Lung (tissue), 12 donors: ENCODE data around the gene EMILIN1. TPM values are rescaled to one million over a fixed set of nuclear protein-coding genes. Genes with fewer than 3 reads are reported as not detected.

Experiments used
- ATAC-seq: fragments of 200-7000 bp; cut with Tn5 transposase; one replicate; pipeline ENCODE4 v1.9.1; 2020; ENCODE audit warnings: moderate number of reproducible peaks; ENCODE audit not compliant: insufficient read depth, low FRiP score
- DNase-seq, 3 donors: peaks; one replicate each; pipeline ENCODE4 v3.0.0-alpha.2; 2013 to 2017
- H3K27ac ChIP-seq, 2 donors: one replicate each; pipeline ENCODE4 v1.5.1; 2013; ENCODE audit warnings: mild to moderate bottlenecking in 2 of 2, moderate library complexity in 2 of 2, control low read depth in 1 of 2, inconsistent platforms in 1 of 2, low read depth in 1 of 2, low read length in 1 of 2
- H3K27me3 ChIP-seq, 3 donors: one replicate each; pipeline ENCODE4 v1.5.1; 2013; ENCODE audit warnings: low read length in 2 of 3; ENCODE audit not compliant: control insufficient read depth in 3 of 3, insufficient read depth in 3 of 3
- H3K36me3 ChIP-seq, 4 donors: one replicate each; pipeline ENCODE4 v1.5.1; 2013; ENCODE audit warnings: low read length in 4 of 4, mild to moderate bottlenecking in 1 of 4, moderate library complexity in 1 of 4; ENCODE audit not compliant: control insufficient read depth in 4 of 4, insufficient read depth in 4 of 4
- H3K4me1 ChIP-seq, 5 donors: one replicate each; pipeline ENCODE4 v1.5.1; 2013; ENCODE audit warnings: low read length in 5 of 5, mild to moderate bottlenecking in 2 of 5, moderate library complexity in 1 of 5; ENCODE audit not compliant: control insufficient read depth in 5 of 5, insufficient read depth in 5 of 5
- H3K4me3 ChIP-seq: one replicate; pipeline ENCODE4 v1.5.1; 2013; ENCODE audit warnings: mild to moderate bottlenecking, control low read depth, moderate library complexity
- H3K9ac ChIP-seq, 2 donors: one replicate each; pipeline ENCODE4 v1.5.1; 2013; ENCODE audit warnings: low read length in 2 of 2, control low read depth in 1 of 2; ENCODE audit not compliant: insufficient read depth in 1 of 2
- H3K9me3 ChIP-seq, 4 donors: one replicate each; pipeline ENCODE4 v1.5.1; 2013; ENCODE audit warnings: low read length in 3 of 4, mild to moderate bottlenecking in 1 of 4, moderate library complexity in 1 of 4; ENCODE audit not compliant: control insufficient read depth in 4 of 4, insufficient read depth in 3 of 4
- WGBS, 2 donors: extraction: QIAGEN DNeasy Blood & Tissue Kit; methylation state at CpG; one replicate each; pipeline ENCODE4 v1.1.7; 2013; 5-methylcytosine and 5-hydroxymethylcytosine counted together
- polyA plus RNA-seq, 2 donors: library from polyadenylated mRNA; stranded (reverse); fragments of 200-250 nt; gene quantifications; one replicate each; pipeline ENCODE4 v1.2.1, GENCODE V29; 2013
- total RNA-seq, 2 donors: library from RNA; depleted of rRNA in 1 of 2; stranded (reverse); fragments of >200 nt in 1 of 2; gene quantifications; one replicate each; pipeline ENCODE4 v1.2.1, GENCODE V29; 2014 to 2021
- TF ChIP-seq, protein P1 (sequence below): IDR thresholded peaks from 2 replicates; pipeline ENCODE4 v1.5.1; 2012; ENCODE audit warnings: mild to moderate bottlenecking; ENCODE audit errors: control extremely low read depth, extremely low read depth
- donor health status: control.
- donor health status: control.
- donor health status: Bipolar disorder and iron deficiency.
- donor health status: healthy.
- donor health status: DM: yes; HTN: yes; CAD: no.

EMILIN1 gene
- total and polyA plus RNA-seq, 4 donors = 74.1 to 163 (median 93.5) TPM

DNA sequence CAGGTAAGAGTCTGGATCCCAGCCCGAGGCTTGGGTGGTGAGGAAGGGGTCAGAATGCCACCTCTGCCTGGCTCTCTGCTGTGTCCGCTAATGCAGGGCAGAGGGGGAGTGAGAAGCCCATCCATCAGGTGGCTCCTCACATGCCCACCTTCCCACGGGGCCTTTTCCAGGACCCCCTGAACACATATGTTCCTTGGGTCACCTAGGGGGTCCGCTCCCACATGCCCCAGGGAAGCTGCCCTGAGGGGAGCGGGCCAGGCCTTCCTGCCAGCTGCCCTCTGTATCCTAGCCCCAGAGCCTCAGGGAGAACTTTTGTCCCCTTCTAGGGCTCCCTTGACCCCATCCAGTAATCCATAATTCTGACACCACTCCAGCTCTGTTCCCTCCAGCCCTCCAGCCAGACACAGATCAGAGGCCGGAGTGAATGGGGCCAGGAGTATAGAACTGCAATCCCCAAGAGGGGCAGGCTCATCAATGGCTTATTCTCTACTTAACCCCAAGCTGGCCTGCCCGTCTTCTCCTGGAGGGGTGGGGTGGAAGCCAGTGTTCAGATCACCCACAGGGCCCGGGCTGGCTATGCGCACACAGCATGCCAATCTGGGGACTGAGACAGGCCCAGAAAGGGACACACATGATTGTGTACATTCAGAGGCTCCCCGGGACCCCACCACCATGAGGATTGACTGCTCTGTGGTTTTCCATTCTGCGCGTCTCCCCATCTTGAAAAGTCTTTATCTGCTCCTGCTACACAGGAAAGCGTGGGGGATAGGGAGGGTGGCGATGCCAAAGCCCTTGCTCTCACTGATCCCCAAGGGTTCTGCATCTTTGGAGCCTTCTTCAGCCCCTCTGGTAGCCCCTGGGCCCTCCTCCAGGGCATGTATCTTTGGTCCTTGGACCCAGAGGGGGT is 1.1 kb downstream of the EMILIN1 start:
- H3K9ac ChIP-seq = peak overlapping the region in 1 of 2 donors; percentile 67
- WGBS, 2 donors = 68 to 76% methylated on average over 14 of the region's 14 CpGs
- no peak for ATAC-seq
- no peaks in the 10 kb centered on the region for H3K27me3 ChIP-seq
- no peak for DNase-seq
- peak overlapping the region; percentile 41 for H3K4me3 ChIP-seq
- H3K27ac ChIP-seq = peak overlapping the region; percentile 63 to 70
- peaks cover 0 to 71% (median 24%) of the 10 kb centered on the region in 5 donors for H3K4me1 ChIP-seq
- H3K36me3 ChIP-seq = peaks cover 0 to 40% (median 9%) of the 10 kb centered on the region in 4 donors
- TF ChIP-seq, protein P1, sequence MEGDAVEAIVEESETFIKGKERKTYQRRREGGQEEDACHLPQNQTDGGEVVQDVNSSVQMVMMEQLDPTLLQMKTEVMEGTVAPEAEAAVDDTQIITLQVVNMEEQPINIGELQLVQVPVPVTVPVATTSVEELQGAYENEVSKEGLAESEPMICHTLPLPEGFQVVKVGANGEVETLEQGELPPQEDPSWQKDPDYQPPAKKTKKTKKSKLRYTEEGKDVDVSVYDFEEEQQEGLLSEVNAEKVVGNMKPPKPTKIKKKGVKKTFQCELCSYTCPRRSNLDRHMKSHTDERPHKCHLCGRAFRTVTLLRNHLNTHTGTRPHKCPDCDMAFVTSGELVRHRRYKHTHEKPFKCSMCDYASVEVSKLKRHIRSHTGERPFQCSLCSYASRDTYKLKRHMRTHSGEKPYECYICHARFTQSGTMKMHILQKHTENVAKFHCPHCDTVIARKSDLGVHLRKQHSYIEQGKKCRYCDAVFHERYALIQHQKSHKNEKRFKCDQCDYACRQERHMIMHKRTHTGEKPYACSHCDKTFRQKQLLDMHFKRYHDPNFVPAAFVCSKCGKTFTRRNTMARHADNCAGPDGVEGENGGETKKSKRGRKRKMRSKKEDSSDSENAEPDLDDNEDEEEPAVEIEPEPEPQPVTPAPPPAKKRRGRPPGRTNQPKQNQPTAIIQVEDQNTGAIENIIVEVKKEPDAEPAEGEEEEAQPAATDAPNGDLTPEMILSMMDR = no peak
- H3K9me3 ChIP-seq = no peaks in the 10 kb centered on the region

DNA sequence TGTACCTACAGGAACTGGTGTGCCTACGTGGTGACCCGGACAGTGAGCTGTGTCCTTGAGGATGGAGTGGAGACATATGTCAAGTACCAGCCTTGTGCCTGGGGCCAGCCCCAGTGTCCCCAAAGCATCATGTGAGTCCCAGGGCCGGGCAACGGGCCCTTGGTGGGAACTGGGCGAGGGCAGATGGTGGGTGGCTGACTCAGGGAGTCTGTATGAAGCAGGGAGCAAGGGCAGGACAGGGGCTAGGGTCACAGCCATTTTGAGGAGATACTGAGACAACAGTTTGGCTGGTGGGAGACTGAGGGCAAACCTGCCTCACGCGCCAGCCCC is 1.7 kb downstream of the EMILIN1 start:
- peak overlapping the region in 1 of 2 donors; percentile 67 for H3K9ac ChIP-seq
- peaks cover 0 to 70% (median 21%) of the 10 kb centered on the region in 5 donors for H3K4me1 ChIP-seq
- 77 to 89% methylated on average over 7 of the region's 7 CpGs for WGBS, 2 donors
- H3K36me3 ChIP-seq = peaks cover 0 to 45% (median 11%) of the 10 kb centered on the region in 4 donors
- H3K9me3 ChIP-seq = no peaks in the 10 kb centered on the region
- TF ChIP-seq, protein P1 = no peak
- no peak for DNase-seq
- no peaks in the 10 kb centered on the region for H3K27me3 ChIP-seq
- peak overlapping the region in 1 of 2 donors; percentile 15 for H3K27ac ChIP-seq
- ATAC-seq = no peak
- peak overlapping the region; percentile 41 for H3K4me3 ChIP-seq

DNA sequence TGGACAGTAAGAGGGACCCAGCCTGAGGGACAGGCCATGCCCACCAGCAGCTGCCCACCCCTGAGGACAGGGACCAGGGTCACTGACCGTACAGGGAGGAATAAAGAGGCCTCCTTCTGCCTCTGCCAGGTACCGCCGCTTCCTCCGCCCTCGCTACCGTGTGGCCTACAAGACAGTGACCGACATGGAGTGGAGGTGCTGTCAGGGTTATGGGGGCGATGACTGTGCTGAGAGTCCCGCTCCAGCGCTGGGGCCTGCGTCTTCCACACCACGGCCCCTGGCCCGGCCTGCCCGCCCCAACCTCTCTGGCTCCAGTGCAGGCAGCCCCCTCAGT is 2.2 kb downstream of the EMILIN1 start:
- TF ChIP-seq, protein P1 = no peak
- H3K27me3 ChIP-seq = no peaks in the 10 kb centered on the region
- no peak for ATAC-seq
- H3K9me3 ChIP-seq = no peaks in the 10 kb centered on the region
- DNase-seq = no peak
- peak overlapping the region; percentile 2 to 94 for H3K27ac ChIP-seq
- peaks cover 0 to 50% (median 11%) of the 10 kb centered on the region in 4 donors for H3K36me3 ChIP-seq
- 87 to 89% methylated on average over 14 of the region's 14 CpGs for WGBS, 2 donors
- H3K9ac ChIP-seq = peak overlapping the region in 1 of 2 donors; percentile 67
- H3K4me3 ChIP-seq = peak overlapping the region; percentile 24
- peaks cover 0 to 70% (median 21%) of the 10 kb centered on the region in 5 donors for H3K4me1 ChIP-seq
